AG04449 (cell line): ENCODE data around the gene ITGB4.

Experiments used
- CTCF ChIA-PET: fragments of 350-600 bp; formaldehyde crosslinking; extraction: SDS; loops from one replicate; lab custom pipeline; 2021; ENCODE audit warnings: antibody characterized with exemption; lab: Yijun Ruan, JAX
- POLR2A ChIA-PET: fragments of 400-600, 350-600 bp; formaldehyde crosslinking; extraction: SDS; loops from one replicate; lab custom pipeline; 2020; ENCODE audit warnings: antibody characterized with exemption, inconsistent platforms; lab: Yijun Ruan, JAX
- DNase-seq: peaks from one replicate; pipeline ENCODE4 v3.0.0-alpha.2; 2010; ENCODE audit warnings: low read depth, low spot score
- H3K4me3 ChIP-seq: 2 replicates; pipeline ENCODE4 v1.5.1; 2011; ENCODE audit warnings: low read depth, mild to moderate bottlenecking, control low read depth, low read length
- CTCF ChIP-seq: IDR thresholded peaks from one replicate; pipeline ENCODE4 v1.5.1; 2011; ENCODE audit warnings: mild to moderate bottlenecking, moderate library complexity, low read length, control low read depth, inconsistent platforms; ENCODE audit not compliant: insufficient read depth; ENCODE audit errors: missing control alignments

The ITGB4 gene

DNA sequence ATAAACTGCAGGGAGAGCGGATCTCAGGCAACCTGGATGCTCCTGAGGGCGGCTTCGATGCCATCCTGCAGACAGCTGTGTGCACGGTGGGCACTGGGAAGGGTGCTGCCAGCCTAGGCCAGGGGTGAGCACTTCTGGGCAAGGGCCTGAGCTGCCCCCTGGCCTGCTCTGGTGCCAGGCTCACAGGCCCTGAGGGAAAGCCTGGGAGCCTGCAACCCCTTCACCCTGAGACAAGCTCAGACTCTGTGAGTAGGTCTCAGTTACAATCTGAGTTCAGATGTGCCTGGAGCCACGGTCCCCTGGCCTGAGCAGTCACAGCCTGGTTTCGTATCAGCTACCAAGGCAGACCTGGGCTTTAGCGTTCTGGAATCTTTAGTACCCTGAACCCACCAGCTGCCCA is 8.1 kb downstream of the ITGB4 start:
- ChIA-PET POLR2A (interaction anchor here (1.0 kb wide), 1 partner anchor 9 kb away, joined by 3 read pairs; no protein-coding TSS in a partner anchor), CTCF (interaction anchor here (1.0 to 13.1 kb wide), 4 partner anchors 10 to 96 kb away, joined by 4 to 174 read pairs (median 7); partner anchors contain the start of gene SMIM5)
- H3K4me3 ChIP-seq, result no peak overlapping the region
- TF ChIP-seq CTCF, result no peak
- no peak for DNase-seq

GRCh38 chr17:75730065-75730464 is 8.8 kb downstream of the ITGB4 start:
- no peak for TF ChIP-seq CTCF
- ChIA-PET CTCF (interaction anchor here (1.0 to 13.1 kb wide), 4 partner anchors 9 to 97 kb away, joined by 4 to 174 read pairs (median 7); partner anchors contain the start of gene SMIM5), POLR2A (interaction anchor here (1.0 kb wide), 1 partner anchor 8 kb away, joined by 3 read pairs; no protein-coding TSS in a partner anchor)
- no peak for DNase-seq
- no peak overlapping the region for H3K4me3 ChIP-seq

DNA sequence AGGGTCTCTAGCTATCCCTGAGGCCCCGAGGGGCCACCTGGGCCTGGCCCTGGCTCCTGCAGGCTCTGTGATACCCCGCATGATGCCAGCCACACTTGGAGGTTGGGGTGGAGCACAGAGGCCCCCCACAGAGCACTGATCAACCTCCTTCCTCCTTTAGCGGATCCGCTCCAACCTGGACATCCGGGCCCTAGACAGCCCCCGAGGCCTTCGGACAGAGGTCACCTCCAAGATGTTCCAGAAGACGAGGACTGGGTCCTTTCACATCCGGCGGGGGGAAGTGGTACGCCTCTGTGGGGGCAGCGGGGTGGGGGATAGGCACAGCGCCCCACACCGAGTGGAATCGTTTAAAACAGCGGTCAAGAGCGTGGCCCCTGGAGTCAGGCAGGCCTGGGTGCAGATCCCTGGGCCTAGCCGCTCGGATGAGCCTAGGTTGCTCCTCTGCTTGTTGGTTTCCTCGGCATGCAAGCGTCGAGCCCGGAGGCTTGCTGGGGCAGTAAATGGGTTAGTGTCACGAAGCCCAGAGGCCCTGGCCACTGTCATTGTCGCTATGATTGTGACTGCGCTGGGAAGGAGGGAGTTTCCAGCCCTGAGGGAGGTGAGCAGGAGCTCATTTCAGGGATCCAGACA is 9.9 kb downstream of the ITGB4 start:
- CTCF ChIA-PET, result interaction anchor here (1.8 to 13.1 kb wide), 3 partner anchors 17 to 98 kb away, joined by 9 to 174 read pairs (median 9); partner anchors contain the start of gene SMIM5
- H3K4me3 ChIP-seq, result no peak overlapping the region
- no peak for DNase-seq
- TF ChIP-seq CTCF, result no peak
- POLR2A ChIA-PET, result no interaction called here

DNA sequence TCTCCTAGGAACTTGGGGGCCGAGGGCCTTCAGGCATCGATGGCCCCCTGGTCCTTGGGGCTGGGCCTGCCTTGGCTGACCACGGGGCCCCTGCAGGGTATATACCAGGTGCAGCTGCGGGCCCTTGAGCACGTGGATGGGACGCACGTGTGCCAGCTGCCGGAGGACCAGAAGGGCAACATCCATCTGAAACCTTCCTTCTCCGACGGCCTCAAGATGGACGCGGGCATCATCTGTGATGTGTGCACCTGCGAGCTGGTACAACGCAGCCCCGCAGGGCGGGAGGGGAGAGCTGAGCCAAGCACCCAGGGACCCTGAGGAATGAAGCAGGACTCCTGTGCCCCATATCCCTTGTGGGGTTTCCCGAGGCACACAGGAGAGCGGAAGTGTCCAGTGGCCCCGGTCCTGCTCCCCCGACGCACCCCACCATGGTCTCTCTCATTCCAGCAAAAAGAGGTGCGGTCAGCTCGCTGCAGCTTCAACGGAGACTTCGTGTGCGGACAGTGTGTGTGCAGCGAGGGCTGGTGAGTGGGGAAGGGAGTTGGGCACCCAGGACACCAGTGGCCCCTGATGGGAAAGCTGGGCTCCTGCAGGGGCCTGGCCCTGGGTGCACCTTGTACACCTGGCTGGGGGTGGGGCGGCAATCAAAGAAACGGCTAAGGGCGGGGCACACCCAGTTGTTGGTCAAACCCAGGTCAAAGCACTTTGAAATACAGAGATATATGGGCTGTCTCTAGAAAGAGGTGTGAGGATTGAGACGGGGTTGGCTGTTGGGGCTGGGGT is 10.6 kb downstream of the ITGB4 start:
- CTCF ChIA-PET, result interaction anchor here (1.4 to 13.1 kb wide), 3 partner anchors 16 to 99 kb away, joined by 4 to 174 read pairs (median 9); partner anchors contain the start of gene SMIM5
- DNase-seq, result no peak
- no peak overlapping the region for H3K4me3 ChIP-seq
- POLR2A ChIA-PET, result no interaction called here
- TF ChIP-seq CTCF, result no peak

DNA sequence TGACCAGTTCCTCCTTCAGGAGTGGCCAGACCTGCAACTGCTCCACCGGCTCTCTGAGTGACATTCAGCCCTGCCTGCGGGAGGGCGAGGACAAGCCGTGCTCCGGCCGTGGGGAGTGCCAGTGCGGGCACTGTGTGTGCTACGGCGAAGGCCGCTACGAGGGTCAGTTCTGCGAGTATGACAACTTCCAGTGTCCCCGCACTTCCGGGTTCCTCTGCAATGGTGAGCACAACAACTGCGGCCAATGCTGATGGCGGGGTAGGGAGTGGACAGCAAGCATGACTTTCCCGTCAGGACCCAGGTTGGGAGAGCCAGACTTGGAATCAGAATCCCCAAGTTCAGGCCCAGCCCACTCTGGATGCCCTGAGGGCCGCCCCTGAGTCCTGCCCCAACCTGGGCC is 12.2 kb downstream of the ITGB4 start:
- H3K4me3 ChIP-seq, result no peak overlapping the region
- no peak for TF ChIP-seq CTCF
- ChIA-PET CTCF (interaction anchor here (1.4 to 13.1 kb wide), 3 partner anchors 14 to 100 kb away, joined by 4 to 174 read pairs (median 9); partner anchors contain the start of gene SMIM5), POLR2A (no interaction called here)
- DNase-seq, result no peak
